IPS-15b (cell line): ENCODE measurements around the gene VGLL3.
A peak's percentile ranks its signal among the peaks of the same experiment; 100 is the strongest.

ENCODE experiments used
- H3K27me3 ChIP-seq: one replicate; pipeline ENCODE4 v1.6.1; 2013; ENCODE audit warnings: low read length; ENCODE audit not compliant: control insufficient read depth, insufficient read depth
- H3K36me3 ChIP-seq: one replicate; pipeline ENCODE4 v1.6.1; 2013; ENCODE audit warnings: low read length; ENCODE audit not compliant: control insufficient read depth, insufficient read depth
- H3K4me1 ChIP-seq: one replicate; pipeline ENCODE4 v1.6.1; 2013; ENCODE audit warnings: mild to moderate bottlenecking, low read length; ENCODE audit not compliant: control insufficient read depth, insufficient read depth
- H3K4me3 ChIP-seq: one replicate; pipeline ENCODE4 v1.5.1; 2013; ENCODE audit warnings: low read depth, low read length
- H3K9ac ChIP-seq: one replicate; pipeline ENCODE4 v1.6.1; 2013; ENCODE audit warnings: low read depth, mild to moderate bottlenecking, low read length
- H3K9me3 ChIP-seq: one replicate; pipeline ENCODE4 v1.6.1; 2013; ENCODE audit warnings: mild to moderate bottlenecking, low read length; ENCODE audit not compliant: control insufficient read depth, insufficient read depth

The VGLL3 gene

GRCh38 chr3:87001473-87002098 lies 10.6 kb upstream of the VGLL3 start:
- no peak overlapping the region for H3K4me3 ChIP-seq
- H3K36me3 ChIP-seq: no peaks in the 10 kb centered on the region
- H3K9ac ChIP-seq: no peak overlapping the region
- no peaks in the 10 kb centered on the region for H3K9me3 ChIP-seq
- no peaks in the 10 kb centered on the region for H3K4me1 ChIP-seq
- no peaks in the 10 kb centered on the region for H3K27me3 ChIP-seq

- Histone ChIP-seq H3K36me3 (no peaks in the 10 kb centered on the region), H3K9me3 (no peaks in the 10 kb centered on the region), H3K4me1 (no peaks in the 10 kb centered on the region), H3K27me3 (no peaks in the 10 kb centered on the region), H3K9ac (no peak overlapping the region), H3K4me3 (no peak overlapping the region)
These were observed 10.0 kb upstream of the VGLL3 start for GRCh38 chr3:87000940-87001339.

GRCh38 chr3:86998569-86998968 lies 7.6 kb upstream of the VGLL3 start:
- Histone ChIP-seq H3K9me3 (no peaks in the 10 kb centered on the region), H3K4me3 (no peak overlapping the region), H3K36me3 (no peaks in the 10 kb centered on the region), H3K27me3 (no peaks in the 10 kb centered on the region), H3K9ac (no peak overlapping the region), H3K4me1 (no peaks in the 10 kb centered on the region)

GRCh38 chr3:86996261-86996955 lies 5.5 kb upstream of the VGLL3 start:
- Histone ChIP-seq H3K4me3 (no peak overlapping the region), H3K4me1 (no peaks in the 10 kb centered on the region), H3K36me3 (no peaks in the 10 kb centered on the region), H3K9me3 (no peaks in the 10 kb centered on the region), H3K9ac (no peak overlapping the region), H3K27me3 (peaks cover 3% of the 10 kb centered on the region)

- Histone ChIP-seq H3K9ac (no peak overlapping the region), H3K36me3 (no peaks in the 10 kb centered on the region), H3K27me3 (peaks cover 3% of the 10 kb centered on the region), H3K9me3 (no peaks in the 10 kb centered on the region), H3K4me1 (no peaks in the 10 kb centered on the region), H3K4me3 (no peak overlapping the region)
These were observed 4.6 kb upstream of the VGLL3 start for GRCh38 chr3:86995537-86995936.

- no peaks in the 10 kb centered on the region for H3K36me3 ChIP-seq
- H3K9me3 ChIP-seq: no peaks in the 10 kb centered on the region
- peaks cover 19% of the 10 kb centered on the region for H3K27me3 ChIP-seq
- H3K4me3 ChIP-seq: no peak overlapping the region
- H3K9ac ChIP-seq: no peak overlapping the region
- H3K4me1 ChIP-seq: peaks cover 2% of the 10 kb centered on the region
These were observed 2.8 kb upstream of the VGLL3 start for GRCh38 chr3:86993704-86994103.

- H3K27me3 ChIP-seq: peaks cover 22% of the 10 kb centered on the region
- no peak overlapping the region for H3K9ac ChIP-seq
- no peak overlapping the region for H3K4me3 ChIP-seq
- H3K9me3 ChIP-seq: no peaks in the 10 kb centered on the region
- H3K36me3 ChIP-seq: no peaks in the 10 kb centered on the region
- H3K4me1 ChIP-seq: peaks cover 2% of the 10 kb centered on the region
These were observed 989 bp upstream of the VGLL3 start for GRCh38 chr3:86991840-86992435.

- Histone ChIP-seq H3K4me1 (peaks cover 2% of the 10 kb centered on the region), H3K9me3 (no peaks in the 10 kb centered on the region), H3K9ac (no peak overlapping the region), H3K36me3 (no peaks in the 10 kb centered on the region), H3K4me3 (peak overlapping the region; percentile 85), H3K27me3 (peaks cover 22% of the 10 kb centered on the region)
These were observed 500 bp upstream of the VGLL3 start for GRCh38 chr3:86991482-86991815.

- Histone ChIP-seq H3K27me3 (peaks cover 22% of the 10 kb centered on the region), H3K36me3 (no peaks in the 10 kb centered on the region), H3K9me3 (no peaks in the 10 kb centered on the region), H3K4me3 (peak overlapping the region; percentile 85), H3K4me1 (peaks cover 2% of the 10 kb centered on the region), H3K9ac (no peak overlapping the region)
These were observed 776 bp downstream of the VGLL3 start for GRCh38 chr3:86990012-86990733.

- no peaks in the 10 kb centered on the region for H3K9me3 ChIP-seq
- no peak overlapping the region for H3K9ac ChIP-seq
- H3K4me3 ChIP-seq: peak overlapping the region; percentile 85
- H3K27me3 ChIP-seq: peaks cover 22% of the 10 kb centered on the region
- peaks cover 2% of the 10 kb centered on the region for H3K4me1 ChIP-seq
- H3K36me3 ChIP-seq: no peaks in the 10 kb centered on the region
These were observed 1.3 kb downstream of the VGLL3 start for GRCh38 chr3:86989611-86990010.

GRCh38 chr3:86989006-86989405 lies 1.9 kb downstream of the VGLL3 start:
- Histone ChIP-seq H3K9ac (no peak overlapping the region), H3K4me3 (no peak overlapping the region), H3K27me3 (peaks cover 22% of the 10 kb centered on the region), H3K4me1 (peaks cover 2% of the 10 kb centered on the region), H3K9me3 (no peaks in the 10 kb centered on the region), H3K36me3 (no peaks in the 10 kb centered on the region)
